SK-N-SH (cell line): ENCODE measurements around the gene NUSAP1. TPM values are rescaled to one million over a fixed set of nuclear protein-coding genes. Genes with fewer than 3 reads are reported as not detected.

Experiments
- CTCF ChIA-PET: fragments of 300-600, 350-600 bp; formaldehyde crosslinking; extraction: SDS; loops from one replicate; lab custom pipeline; 2021; lab: Yijun Ruan, JAX
- POLR2A ChIA-PET: fragments of 350-600 bp; sonication (Branson Sonifier 250); formaldehyde crosslinking; extraction: SDS; loops from one replicate; lab custom pipeline; 2020; ENCODE audit warnings: antibody characterized with exemption, inconsistent platforms; lab: Yijun Ruan, JAX
- DNase-seq: peaks from one replicate; pipeline ENCODE4 v3.0.0; 2012
- H2AFZ ChIP-seq: fragments of 200-600 bp; sonication (generic); 2 replicates; pipeline ENCODE4 v1.8.1; 2016; ENCODE audit warnings: antibody characterized with exemption, mild to moderate bottlenecking, low read depth
- H3F3A ChIP-seq: fragments of 200-600 bp; sonication (generic); replicated peaks from 2 replicates; pipeline ENCODE3; 2016; ENCODE audit warnings: antibody characterized with exemption, mild to moderate bottlenecking; ENCODE audit not compliant: insufficient read depth
- H3K27ac ChIP-seq, 2 experiments: fragments of 200-500 bp in 1 of 2; fragments of 200-600 bp in 1 of 2; sonication (Bioruptor generic) in 1 of 2; sonication (generic), shearing (Covaris generic) in 1 of 2; 2 replicates each; pipeline versions ENCODE4 v1.5.1 to v1.6.1; 2014 to 2016; ENCODE audit warnings: low read depth in 2 of 2, inconsistent platforms in 1 of 2, low read length in 1 of 2, mild to moderate bottlenecking in 1 of 2, mixed read lengths in 1 of 2
- H3K27me3 ChIP-seq: fragments of 200-600 bp; sonication (generic), shearing (Covaris generic); 2 replicates; pipeline ENCODE4 v1.6.1; 2016; ENCODE audit warnings: mixed run types; ENCODE audit not compliant: insufficient read depth
- H3K36me3 ChIP-seq, 2 experiments: fragments of 200-500 bp in 1 of 2; fragments of 200-600 bp in 1 of 2; sonication (Bioruptor generic) in 1 of 2; sonication (generic) in 1 of 2; replicated peaks in 1 of 2; 2 replicates each; pipeline versions ENCODE3 to v1.5.1; 2014 to 2016; ENCODE audit warnings: low read length in 1 of 2, mild to moderate bottlenecking in 1 of 2; ENCODE audit not compliant: insufficient read depth in 2 of 2, control insufficient read depth in 1 of 2
- H3K4me1 ChIP-seq, 2 experiments: fragments of 200-500 bp in 1 of 2; fragments of 200-600 bp in 1 of 2; sonication (Bioruptor generic) in 1 of 2; sonication (generic), shearing (Covaris generic) in 1 of 2; 2 replicates each; pipeline versions ENCODE4 v1.5.1 to v1.6.1; 2014 to 2016; ENCODE audit warnings: low read depth in 1 of 2, low read length in 1 of 2, mixed run types in 1 of 2; ENCODE audit not compliant: insufficient read depth in 2 of 2, control insufficient read depth in 1 of 2
- H3K4me2 ChIP-seq: fragments of 200-600 bp; sonication (generic), shearing (Covaris generic); 2 replicates; pipeline ENCODE4 v1.6.1; 2017; ENCODE audit warnings: mixed run types
- H3K4me3 ChIP-seq, 2 experiments: fragments of 200-500 bp in 1 of 2; fragments of 200-600 bp in 1 of 2; sonication (Bioruptor generic) in 1 of 2; sonication (generic), shearing (Covaris generic) in 1 of 2; 2 replicates each; pipeline versions ENCODE4 v1.5.1 to v1.8.1; 2014 to 2016; ENCODE audit warnings: low read depth in 2 of 2, inconsistent platforms in 1 of 2, low read length in 1 of 2, mild to moderate bottlenecking in 1 of 2, mixed read lengths in 1 of 2, moderate library complexity in 1 of 2
- H3K79me2 ChIP-seq: fragments of 200-600 bp; sonication (generic); 2 replicates; pipeline ENCODE4 v1.8.1; 2017; ENCODE audit warnings: mild to moderate bottlenecking; ENCODE audit not compliant: insufficient read depth
- H3K9ac ChIP-seq: fragments of 200-600 bp; sonication (generic); 2 replicates; pipeline ENCODE4 v1.6.1; 2017; ENCODE audit warnings: mixed run types
- H3K9me2 ChIP-seq: fragments of 200-600 bp; sonication (generic); 2 replicates; pipeline ENCODE4 v1.6.1; 2017; ENCODE audit warnings: mixed run types
- H3K9me3 ChIP-seq: fragments of 200-600 bp; sonication (generic); 2 replicates; pipeline ENCODE4 v1.6.1; 2017; ENCODE audit warnings: mixed run types, mild to moderate bottlenecking, moderate library complexity
- H4K20me1 ChIP-seq: fragments of 200-600 bp; sonication (generic); 2 replicates; pipeline ENCODE4 v1.6.1; 2017; ENCODE audit warnings: mild to moderate bottlenecking, mixed run types; ENCODE audit not compliant: insufficient read depth
- ELF1 ChIP-seq: IDR thresholded peaks from 2 replicates; pipeline ENCODE4 v1.4.0; 2012
- FOSL2 ChIP-seq: IDR thresholded peaks from 2 replicates; pipeline ENCODE4 v1.4.0; 2012; ENCODE audit warnings: low read depth, mild to moderate bottlenecking, moderate library complexity, borderline replicate concordance
- FOXJ3 ChIP-seq: sonication (generic); formaldehyde crosslinking; IDR thresholded peaks from 2 replicates; pipeline ENCODE4 v1.5.1; 2020; ENCODE audit warnings: mild to moderate bottlenecking, missing genetic modification reagents
- MXI1 ChIP-seq: IDR thresholded peaks from 2 replicates; pipeline ENCODE4 v1.6.1; 2012; ENCODE audit warnings: mild to moderate bottlenecking, low read depth, low read length, improper control_type of control experiment
- NRF1 ChIP-seq: IDR thresholded peaks from 2 replicates; pipeline ENCODE4 v1.6.1; 2012; ENCODE audit warnings: low read depth, mild to moderate bottlenecking, low read length
- RFX5 ChIP-seq: IDR thresholded peaks from 2 replicates; pipeline ENCODE4 v1.6.1; 2012; ENCODE audit warnings: mild to moderate bottlenecking, improper control_type of control experiment, low read length
- TCF12 ChIP-seq: IDR thresholded peaks from 2 replicates; pipeline ENCODE4 v1.4.0; 2012
- WGBS: methylation state at CpG from one replicate; pipeline ENCODE4 v1.1.6; 2017; ENCODE audit warnings: low lambda C conversion rate; 5-methylcytosine and 5-hydroxymethylcytosine counted together
- polyA plus RNA-seq, 3 experiments: library from polyadenylated mRNA; depleted of rRNA; stranded (reverse); fragments of >200 nt; gene quantifications; 2 replicates each; pipeline ENCODE4 v1.2.3, GENCODE V29; 2012
- TF ChIP-seq, protein P1 (sequence below): IDR thresholded peaks from 2 replicates; pipeline ENCODE4 v1.4.0; 2012; ENCODE audit warnings: low read depth, borderline replicate concordance
- TF ChIP-seq, protein P2 (sequence below): IDR thresholded peaks from 2 replicates; pipeline ENCODE4 v1.6.1; 2012; ENCODE audit warnings: mild to moderate bottlenecking, low read depth, low read length, moderate library complexity
- TF ChIP-seq, protein P3 (sequence below): fragments of 150-350 bp; IDR thresholded peaks from 2 replicates; pipeline ENCODE4 v1.6.1; 2016; ENCODE audit warnings: mild to moderate bottlenecking, low read depth, low read length

Gene NUSAP1
- polyA plus RNA-seq, 1 of the 3 experiments (the other 2 are of a cell fraction), result 41.1 TPM

DNA sequence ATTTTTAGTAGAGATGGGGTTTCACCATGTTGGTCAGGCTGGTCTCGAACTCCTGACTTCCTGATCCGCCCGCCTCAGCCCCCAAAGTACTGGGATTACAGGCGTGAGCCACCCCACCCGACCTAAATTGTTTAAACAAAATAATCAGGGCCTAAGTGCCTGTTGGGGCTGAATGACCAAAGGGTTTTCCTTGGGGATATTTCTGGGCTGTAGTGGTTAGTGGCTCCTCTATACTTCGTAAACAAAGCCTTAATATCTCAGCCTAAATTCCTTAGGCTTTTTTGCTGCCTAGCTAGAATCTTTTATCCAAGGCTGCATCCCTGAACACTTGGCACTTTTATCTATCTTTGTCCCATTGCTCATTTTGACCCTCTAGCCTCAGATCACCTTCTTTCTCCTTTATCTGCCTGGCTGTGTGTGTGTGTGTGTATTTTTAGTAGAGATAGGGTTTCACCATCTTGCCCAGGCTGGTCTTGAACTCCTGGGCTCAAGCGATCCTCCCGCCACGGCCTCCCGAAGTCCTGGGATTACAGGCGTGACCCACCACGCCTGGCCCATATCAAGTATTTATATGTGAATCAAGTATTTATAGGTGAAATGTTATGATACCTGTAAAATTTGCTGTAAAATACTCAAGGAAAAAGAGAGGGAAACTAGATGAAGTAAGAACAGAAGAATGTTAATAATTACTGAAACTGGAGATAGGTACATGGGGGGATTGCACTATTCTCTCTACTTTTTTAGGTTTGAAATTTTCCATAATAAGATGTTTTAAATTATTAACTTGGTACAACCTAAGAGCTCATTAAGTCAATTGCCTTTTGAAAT is 1.8 kb downstream of the NUSAP1 start:
- Histone ChIP-seq H3K4me1 (peaks cover 2 to 6% of the 10 kb centered on the region in 2 experiments; a peak in 1 of 4 replicates), H2AFZ (peak overlapping the region; percentile 92), H4K20me1 (peaks cover 4% of the 10 kb centered on the region; the same call in 1 of the 2 replicates), H3K79me2 (peaks cover 81% of the 10 kb centered on the region), H3K4me2 (peak overlapping the region; percentile 89), H3K27ac (no peak overlapping the region; a peak in 1 of 4 replicates), H3K9me2 (no peaks in the 10 kb centered on the region), H3F3A (peaks cover 9% of the 10 kb centered on the region), H3K9ac (no peak overlapping the region; the same call in 1 of the 2 replicates), H3K27me3 (no peaks in the 10 kb centered on the region), H3K36me3 (no peaks in the 10 kb centered on the region), H3K4me3 (peak overlapping the region; percentile 1 to 95; a peak in 3 of 4 replicates), H3K9me3 (no peaks in the 10 kb centered on the region)
- ChIA-PET POLR2A (no interaction called here), CTCF (interaction anchor here (1.5 kb wide), 1 partner anchor 9 kb away, joined by 3 read pairs; no protein-coding TSS in a partner anchor)
- WGBS, result 79% methylated on average over 12 of the region's 12 CpGs
- no peak for TF ChIP-seq RFX5
- TF ChIP-seq, protein P1, sequence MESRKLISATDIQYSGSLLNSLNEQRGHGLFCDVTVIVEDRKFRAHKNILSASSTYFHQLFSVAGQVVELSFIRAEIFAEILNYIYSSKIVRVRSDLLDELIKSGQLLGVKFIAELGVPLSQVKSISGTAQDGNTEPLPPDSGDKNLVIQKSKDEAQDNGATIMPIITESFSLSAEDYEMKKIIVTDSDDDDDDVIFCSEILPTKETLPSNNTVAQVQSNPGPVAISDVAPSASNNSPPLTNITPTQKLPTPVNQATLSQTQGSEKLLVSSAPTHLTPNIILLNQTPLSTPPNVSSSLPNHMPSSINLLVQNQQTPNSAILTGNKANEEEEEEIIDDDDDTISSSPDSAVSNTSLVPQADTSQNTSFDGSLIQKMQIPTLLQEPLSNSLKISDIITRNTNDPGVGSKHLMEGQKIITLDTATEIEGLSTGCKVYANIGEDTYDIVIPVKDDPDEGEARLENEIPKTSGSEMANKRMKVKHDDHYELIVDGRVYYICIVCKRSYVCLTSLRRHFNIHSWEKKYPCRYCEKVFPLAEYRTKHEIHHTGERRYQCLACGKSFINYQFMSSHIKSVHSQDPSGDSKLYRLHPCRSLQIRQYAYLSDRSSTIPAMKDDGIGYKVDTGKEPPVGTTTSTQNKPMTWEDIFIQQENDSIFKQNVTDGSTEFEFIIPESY, result no peak
- no peak for TF ChIP-seq FOXJ3
- TF ChIP-seq, protein P2, sequence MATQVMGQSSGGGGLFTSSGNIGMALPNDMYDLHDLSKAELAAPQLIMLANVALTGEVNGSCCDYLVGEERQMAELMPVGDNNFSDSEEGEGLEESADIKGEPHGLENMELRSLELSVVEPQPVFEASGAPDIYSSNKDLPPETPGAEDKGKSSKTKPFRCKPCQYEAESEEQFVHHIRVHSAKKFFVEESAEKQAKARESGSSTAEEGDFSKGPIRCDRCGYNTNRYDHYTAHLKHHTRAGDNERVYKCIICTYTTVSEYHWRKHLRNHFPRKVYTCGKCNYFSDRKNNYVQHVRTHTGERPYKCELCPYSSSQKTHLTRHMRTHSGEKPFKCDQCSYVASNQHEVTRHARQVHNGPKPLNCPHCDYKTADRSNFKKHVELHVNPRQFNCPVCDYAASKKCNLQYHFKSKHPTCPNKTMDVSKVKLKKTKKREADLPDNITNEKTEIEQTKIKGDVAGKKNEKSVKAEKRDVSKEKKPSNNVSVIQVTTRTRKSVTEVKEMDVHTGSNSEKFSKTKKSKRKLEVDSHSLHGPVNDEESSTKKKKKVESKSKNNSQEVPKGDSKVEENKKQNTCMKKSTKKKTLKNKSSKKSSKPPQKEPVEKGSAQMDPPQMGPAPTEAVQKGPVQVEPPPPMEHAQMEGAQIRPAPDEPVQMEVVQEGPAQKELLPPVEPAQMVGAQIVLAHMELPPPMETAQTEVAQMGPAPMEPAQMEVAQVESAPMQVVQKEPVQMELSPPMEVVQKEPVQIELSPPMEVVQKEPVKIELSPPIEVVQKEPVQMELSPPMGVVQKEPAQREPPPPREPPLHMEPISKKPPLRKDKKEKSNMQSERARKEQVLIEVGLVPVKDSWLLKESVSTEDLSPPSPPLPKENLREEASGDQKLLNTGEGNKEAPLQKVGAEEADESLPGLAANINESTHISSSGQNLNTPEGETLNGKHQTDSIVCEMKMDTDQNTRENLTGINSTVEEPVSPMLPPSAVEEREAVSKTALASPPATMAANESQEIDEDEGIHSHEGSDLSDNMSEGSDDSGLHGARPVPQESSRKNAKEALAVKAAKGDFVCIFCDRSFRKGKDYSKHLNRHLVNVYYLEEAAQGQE, result no peak
- TF ChIP-seq TCF12, result no peak
- no peak for TF ChIP-seq NRF1
- no peak for TF ChIP-seq ELF1
- no peak for TF ChIP-seq MXI1
- TF ChIP-seq FOSL2, result no peak
- TF ChIP-seq, protein P3, sequence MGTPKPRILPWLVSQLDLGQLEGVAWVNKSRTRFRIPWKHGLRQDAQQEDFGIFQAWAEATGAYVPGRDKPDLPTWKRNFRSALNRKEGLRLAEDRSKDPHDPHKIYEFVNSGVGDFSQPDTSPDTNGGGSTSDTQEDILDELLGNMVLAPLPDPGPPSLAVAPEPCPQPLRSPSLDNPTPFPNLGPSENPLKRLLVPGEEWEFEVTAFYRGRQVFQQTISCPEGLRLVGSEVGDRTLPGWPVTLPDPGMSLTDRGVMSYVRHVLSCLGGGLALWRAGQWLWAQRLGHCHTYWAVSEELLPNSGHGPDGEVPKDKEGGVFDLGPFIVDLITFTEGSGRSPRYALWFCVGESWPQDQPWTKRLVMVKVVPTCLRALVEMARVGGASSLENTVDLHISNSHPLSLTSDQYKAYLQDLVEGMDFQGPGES, result no peak
- DNase-seq, result no peak
